Measurements from ENCODE around the gene PCDHA8.

DNA sequence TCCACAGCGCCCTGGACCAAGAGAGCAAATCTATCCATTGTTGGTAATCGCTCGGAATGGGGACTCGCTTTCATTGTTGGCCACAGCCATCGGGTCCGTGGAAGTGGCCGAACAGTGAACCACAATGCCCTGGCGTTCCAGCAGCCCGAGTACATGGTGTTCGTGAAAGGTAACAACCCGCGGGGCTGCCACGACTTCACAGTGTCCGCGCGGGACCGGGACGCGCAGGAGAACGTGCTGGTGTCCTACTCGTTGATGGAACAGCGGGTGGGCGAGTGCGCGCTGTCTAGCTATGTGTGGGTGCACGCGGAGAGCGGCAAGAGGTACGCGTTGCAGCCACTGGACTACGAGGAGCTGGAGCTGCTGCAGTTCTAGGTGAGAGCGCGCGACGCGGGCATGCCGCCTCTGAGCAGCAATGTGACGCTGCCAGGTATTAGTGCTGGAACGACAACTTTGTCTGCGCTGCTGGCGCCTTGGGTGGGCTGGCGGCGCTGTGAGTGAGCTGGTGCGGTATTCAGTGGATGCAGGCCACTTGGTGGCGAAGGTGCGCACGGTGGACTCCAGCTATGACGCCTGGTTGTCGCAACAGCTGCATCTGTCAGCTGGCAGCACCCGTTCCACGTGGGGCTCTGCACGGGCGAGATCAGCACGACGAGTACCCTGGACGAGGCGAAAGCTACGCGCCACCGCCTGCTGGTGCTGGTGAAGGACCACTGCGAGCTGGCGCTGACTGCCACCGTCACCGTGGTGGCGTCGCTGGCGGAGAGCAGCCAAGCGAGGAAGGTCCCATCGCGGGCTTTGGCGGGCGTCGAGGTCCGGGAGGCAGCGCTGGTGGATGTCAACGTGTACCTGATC lies 21.7 kb downstream of the PCDHA8 start:
- TF ChIP-seq, protein P1, sequence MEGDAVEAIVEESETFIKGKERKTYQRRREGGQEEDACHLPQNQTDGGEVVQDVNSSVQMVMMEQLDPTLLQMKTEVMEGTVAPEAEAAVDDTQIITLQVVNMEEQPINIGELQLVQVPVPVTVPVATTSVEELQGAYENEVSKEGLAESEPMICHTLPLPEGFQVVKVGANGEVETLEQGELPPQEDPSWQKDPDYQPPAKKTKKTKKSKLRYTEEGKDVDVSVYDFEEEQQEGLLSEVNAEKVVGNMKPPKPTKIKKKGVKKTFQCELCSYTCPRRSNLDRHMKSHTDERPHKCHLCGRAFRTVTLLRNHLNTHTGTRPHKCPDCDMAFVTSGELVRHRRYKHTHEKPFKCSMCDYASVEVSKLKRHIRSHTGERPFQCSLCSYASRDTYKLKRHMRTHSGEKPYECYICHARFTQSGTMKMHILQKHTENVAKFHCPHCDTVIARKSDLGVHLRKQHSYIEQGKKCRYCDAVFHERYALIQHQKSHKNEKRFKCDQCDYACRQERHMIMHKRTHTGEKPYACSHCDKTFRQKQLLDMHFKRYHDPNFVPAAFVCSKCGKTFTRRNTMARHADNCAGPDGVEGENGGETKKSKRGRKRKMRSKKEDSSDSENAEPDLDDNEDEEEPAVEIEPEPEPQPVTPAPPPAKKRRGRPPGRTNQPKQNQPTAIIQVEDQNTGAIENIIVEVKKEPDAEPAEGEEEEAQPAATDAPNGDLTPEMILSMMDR (IDR thresholded peaks at IDR 0.05), result no peak
- no peak for TF ChIP-seq EZH2 (IDR thresholded peaks at IDR 0.05)
